Spleen (tissue), 11 donors: ENCODE measurements around the gene NDUFA13. TPM values are rescaled to one million over a fixed set of nuclear protein-coding genes. Genes with fewer than 3 reads are reported as not detected.
"Not testable (repeated sequence)": the region's sequence is repeated elsewhere in the genome, so short reads cannot be mapped to it uniquely, and the experiment has no call there.

Experiments
- DNase-seq: peaks from one replicate; pipeline ENCODE4 v3.0.0-alpha.2; 2020
- H3K27ac ChIP-seq, 8 donors: fragments of 200-600 bp; sonication (generic) in 7 of 8; 1 replicate in 4 of 8; 2 replicates in 4 of 8; pipeline versions ENCODE4 v1.5.0 to v1.8.0; 2016 to 2021; ENCODE audit warnings: inconsistent platforms in 4 of 8, mild to moderate bottlenecking in 4 of 8, moderate library complexity in 1 of 8
- H3K27me3 ChIP-seq, 7 donors: fragments of 200-600 bp; sonication (generic) in 6 of 7; replicated peaks in 1 of 7; 1 replicate in 4 of 7; 2 replicates in 3 of 7; pipeline versions ENCODE4 v1.5.0 to v1.8.0; 2016 to 2021; ENCODE audit warnings: inconsistent platforms in 3 of 7, mild to moderate bottlenecking in 1 of 7
- H3K36me3 ChIP-seq, 6 donors: fragments of 200-600 bp; sonication (generic) in 5 of 6; 1 replicate in 4 of 6; 2 replicates in 2 of 6; pipeline versions ENCODE4 v1.5.0 to v1.8.0; 2016 to 2021; ENCODE audit warnings: inconsistent platforms in 2 of 6
- H3K4me1 ChIP-seq, 6 donors: fragments of 200-600 bp; sonication (generic) in 5 of 6; 1 replicate in 3 of 6; 2 replicates in 3 of 6; pipeline versions ENCODE4 v1.5.0 to v1.8.0; 2016 to 2021; ENCODE audit warnings: inconsistent platforms in 3 of 6
- H3K4me3 ChIP-seq, 8 donors: fragments of 200-600 bp; sonication (generic) in 7 of 8; 1 replicate in 4 of 8; 2 replicates in 4 of 8; pipeline versions ENCODE4 v1.5.0 to v1.8.0; 2016 to 2021; ENCODE audit warnings: inconsistent platforms in 4 of 8, mild to moderate bottlenecking in 4 of 8, moderate library complexity in 2 of 8
- H3K9me3 ChIP-seq, 8 donors: fragments of 200-600 bp; sonication (generic) in 7 of 8; 1 replicate in 4 of 8; 2 replicates in 4 of 8; pipeline versions ENCODE4 v1.5.0 to v1.8.0; 2016 to 2021; ENCODE audit warnings: inconsistent platforms in 4 of 8
- CTCF ChIP-seq, 11 experiments: fragments of 200-600 bp in 7 of 11; fragments of 450-650 bp in 4 of 11; sonication (generic) in 4 of 11; IDR thresholded peaks in 8 of 11; conservative IDR thresholded peaks in 3 of 11; 1 replicate in 7 of 11; 2 replicates in 4 of 11; pipeline versions ENCODE4 v1.4.0 to v1.8.0; 2016 to 2021; ENCODE audit warnings: antibody characterized with exemption in 11 of 11, inconsistent platforms in 4 of 11, mild to moderate bottlenecking in 1 of 11
- POLR2A ChIP-seq, 3 donors: fragments of 450-650 bp; IDR thresholded peaks; one replicate each; pipeline ENCODE4 v1.5.1; 2017; ENCODE audit warnings: antibody characterized with exemption in 3 of 3, mild to moderate bottlenecking in 1 of 3
- POLR2AphosphoS5 ChIP-seq, 3 donors: sonication (generic); formaldehyde crosslinking; IDR thresholded peaks; one replicate each; pipeline ENCODE4 v1.5.1; 2017; ENCODE audit warnings: antibody characterized with exemption in 3 of 3
- WGBS, 5 donors: extraction: QIAGEN DNeasy Blood & Tissue Kit in 3 of 5; methylation state at CpG; one replicate each; pipeline versions ENCODE4 v1.1.5 to v1.1.7; 2013 to 2018; 5-methylcytosine and 5-hydroxymethylcytosine counted together
- intact Hi-C: fragments of 100-400 bp; cut with DNase I; formaldehyde crosslinking; loops from one replicate; pipeline ENCODE4 v1.15.0; 2023; ENCODE audit warnings: low total_unique reads
- polyA plus RNA-seq, 3 donors: library from polyadenylated mRNA; stranded (reverse); fragments of 200-250 nt; gene quantifications; one replicate each; pipeline ENCODE4 v1.2.1, GENCODE V29; 2013
- total RNA-seq, 7 donors: library from RNA; depleted of rRNA in 3 of 7; stranded (reverse); fragments of >200 nt in 3 of 7; fragmentation: NEBNext Ultra II Directional in 4 of 7; extraction: Animal tissue kit (Norgen Biotek cat#: 25700) in 4 of 7; gene quantifications; one replicate each; pipeline versions ENCODE4 v1.1.0 to v1.2.1, GENCODE V29; 2016 to 2021
- donor health status: healthy with polysubstance abuse.
- donor health status: DM: no; HTN: no; CAD: no; lungs with moderate emphysema.
- donor health status: DM: no; HTN: no; CAD: no.
- donor health status: Bipolar disorder and iron deficiency.
- donor health status: healthy.
- donor health status: DM: no; HTN: no; CAD: no.
- donor health status: DM: yes; HTN: yes; CAD: no.

NDUFA13 gene
- total and polyA plus RNA-seq, 10 donors = 24.0 to 224 (median 197) TPM

GRCh38 chr19:19471682-19472081 is 44.3 kb upstream of the NDUFA13 start:
- H3K4me3 ChIP-seq = no peak overlapping the region
- WGBS, 5 donors = 68 to 79% (median 72%) methylated on average over 6 of the region's 6 CpGs
- peaks cover 34 to 73% (median 58%) of the 10 kb centered on the region in 6 donors for H3K4me1 ChIP-seq
- intact Hi-C loops = no loop called here
- DNase-seq = no peak
- H3K27me3 ChIP-seq = no peaks in the 10 kb centered on the region
- H3K9me3 ChIP-seq = peaks cover 9 to 30% (median 25%) of the 10 kb centered on the region in 8 donors
- H3K27ac ChIP-seq = peak overlapping the region in 4 of 8 donors; percentile 20 to 75 (median 66)
- H3K36me3 ChIP-seq = peaks cover 0 to 61% (median 19%) of the 10 kb centered on the region in 6 donors
- TF ChIP-seq CTCF (IDR thresholded peaks at IDR 0.05 in 8 of 11, conservative IDR thresholded peaks at IDR 0.05 in 3 of 11) = no peak
- TF ChIP-seq POLR2A (IDR thresholded peaks at IDR 0.05) = no peak
- no peak for TF ChIP-seq POLR2AphosphoS5 (IDR thresholded peaks at IDR 0.05)

- intact Hi-C loops, H3K27me3 ChIP-seq, H3K4me3 ChIP-seq, DNase-seq: not testable (repeated sequence)
- Histone ChIP-seq H3K4me1 (peaks cover 34 to 77% (median 61%) of the 10 kb centered on the region in 6 donors), H3K36me3 (peaks cover 0 to 57% (median 15%) of the 10 kb centered on the region in 6 donors), H3K27ac (peak overlapping the region in 3 of 8 donors; percentile 61 to 75 (median 72)), H3K9me3 (peaks cover 9 to 26% (median 24%) of the 10 kb centered on the region in 8 donors)
- WGBS, 5 donors = 59 to 79% (median 74%) methylated on average over 5 of the region's 5 CpGs
These were observed 43.9 kb upstream of the NDUFA13 start for GRCh38 chr19:19472106-19472505.

- no peak overlapping the region for H3K4me3 ChIP-seq
- peaks cover 34 to 96% (median 67%) of the 10 kb centered on the region in 6 donors for H3K4me1 ChIP-seq
- peak overlapping the region in 7 of 8 donors; percentile 49 to 75 (median 59) for H3K27ac ChIP-seq
- TF ChIP-seq POLR2A (IDR thresholded peaks at IDR 0.05) (no peak), CTCF (IDR thresholded peaks at IDR 0.05 in 8 of 11, conservative IDR thresholded peaks at IDR 0.05 in 3 of 11) (no peak), POLR2AphosphoS5 (IDR thresholded peaks at IDR 0.05) (peak in 2 of 3 donors; percentile 15 to 29)
- H3K9me3 ChIP-seq = no peaks in the 10 kb centered on the region
- peaks cover 0 to 47% (median 3%) of the 10 kb centered on the region in 6 donors for H3K36me3 ChIP-seq
- 66 to 80% (median 73%) methylated on average over 20 to 21 of the region's 21 CpGs for WGBS, 5 donors
- H3K27me3 ChIP-seq = no peaks in the 10 kb centered on the region
- intact Hi-C loops = no loop called here
- peak; percentile 78 for DNase-seq
These were observed 40.8 kb upstream of the NDUFA13 start for GRCh38 chr19:19475015-19475765.

- no peak for DNase-seq
- TF ChIP-seq POLR2A (IDR thresholded peaks at IDR 0.05) (no peak), CTCF (IDR thresholded peaks at IDR 0.05 in 8 of 11, conservative IDR thresholded peaks at IDR 0.05 in 3 of 11) (peak in 5 of 11 experiments; percentile 20 to 47 (median 36)), POLR2AphosphoS5 (IDR thresholded peaks at IDR 0.05) (no peak)
- peaks cover 31 to 96% (median 63%) of the 10 kb centered on the region in 6 donors for H3K4me1 ChIP-seq
- no peaks in the 10 kb centered on the region for H3K9me3 ChIP-seq
- intact Hi-C loops = no loop called here
- H3K27me3 ChIP-seq = no peaks in the 10 kb centered on the region
- peak overlapping the region in 1 of 8 donors; percentile 1 for H3K4me3 ChIP-seq
- peak overlapping the region in 6 of 8 donors; percentile 52 to 75 (median 62) for H3K27ac ChIP-seq
- WGBS, 5 donors = 69 to 74% (median 73%) methylated on average over 17 to 19 of the region's 19 CpGs
- H3K36me3 ChIP-seq = peaks cover 0 to 56% (median 5%) of the 10 kb centered on the region in 6 donors
These were observed 39.9 kb upstream of the NDUFA13 start for GRCh38 chr19:19475849-19476828.
